Measurements from ENCODE around the gene THRB.
A peak's percentile ranks its signal among the peaks of the same experiment; 100 is the strongest.

Gene THRB

GRCh38 chr3:24342275-24342674 lies 152.4 kb downstream of the THRB start:
- no peak for DNase-seq

GRCh38 chr3:24341668-24342067 lies 153.0 kb downstream of the THRB start:
- DNase-seq = no peak

DNA sequence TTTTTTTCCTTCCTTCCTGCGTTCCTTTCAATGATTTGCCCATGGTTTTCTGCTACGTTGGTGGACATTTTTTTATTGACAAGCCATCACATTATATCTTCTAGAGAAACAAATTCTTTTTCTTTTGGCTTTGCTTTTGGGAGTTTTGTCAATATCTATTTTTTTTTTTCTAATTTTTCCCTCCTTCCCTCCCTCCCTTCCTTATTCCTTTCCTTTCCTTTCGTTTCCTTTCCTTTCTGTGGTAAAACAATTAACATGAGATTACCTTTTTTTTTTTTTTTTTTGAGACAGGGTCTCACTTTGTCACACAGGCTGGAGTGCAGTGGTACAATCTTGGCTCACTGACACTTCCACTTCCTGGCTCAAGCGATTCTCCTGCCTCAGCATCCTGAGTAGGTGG lies 153.7 kb downstream of the THRB start:
- DNase-seq = no peak

DNA sequence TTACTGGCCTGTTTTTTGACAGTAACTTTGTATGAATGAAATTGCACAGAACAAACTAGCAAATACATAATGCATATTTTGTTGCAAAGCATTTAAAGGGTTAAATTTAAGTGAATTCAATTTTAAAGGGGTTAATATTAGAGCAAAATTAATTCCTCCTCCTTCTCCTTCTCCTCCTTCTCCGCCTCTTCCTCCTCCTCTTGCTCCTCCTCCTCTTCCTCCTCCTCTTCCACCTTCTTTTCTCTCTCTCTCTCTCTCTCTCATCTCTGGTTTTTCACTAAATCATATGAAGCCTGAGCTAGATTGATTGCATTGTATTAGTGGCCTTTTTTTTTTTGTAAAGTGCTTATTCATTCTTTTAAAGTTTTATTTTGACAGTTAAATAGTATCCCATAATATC lies 154.5 kb downstream of the THRB start:
- no peak for DNase-seq

GRCh38 chr3:24339266-24339825 lies 155.3 kb downstream of the THRB start:
- no peak for DNase-seq

GRCh38 chr3:24338409-24339130 lies 156.1 kb downstream of the THRB start:
- DNase-seq = no peak

GRCh38 chr3:24336101-24336500 lies 158.5 kb downstream of the THRB start:
- DNase-seq = no peak

GRCh38 chr3:24332092-24332491 lies 162.6 kb downstream of the THRB start:
- no peak for DNase-seq

- no peak for DNase-seq
Measured at GRCh38 chr3:24323272-24323671, 171.4 kb downstream of the THRB start.

DNA sequence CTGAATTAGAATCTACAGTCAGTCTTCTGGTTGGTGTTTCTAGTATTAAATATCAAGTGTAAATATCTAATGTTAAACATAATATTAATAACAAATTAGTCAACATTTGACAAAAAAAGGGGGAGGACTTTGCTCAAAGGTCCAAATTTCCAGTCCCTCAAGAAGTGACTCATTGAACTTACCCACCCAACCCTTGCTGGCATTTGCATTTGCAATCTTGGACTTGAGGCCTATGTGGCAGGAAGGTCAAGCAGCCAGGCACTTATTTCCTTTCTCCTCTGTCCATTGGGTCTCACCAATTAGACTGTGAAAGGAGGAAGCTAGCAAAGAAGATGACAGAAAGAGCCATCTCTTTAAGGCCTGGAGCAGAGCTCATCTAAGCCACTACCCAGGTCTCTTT lies 174.0 kb downstream of the THRB start:
- no peak for DNase-seq

DNA sequence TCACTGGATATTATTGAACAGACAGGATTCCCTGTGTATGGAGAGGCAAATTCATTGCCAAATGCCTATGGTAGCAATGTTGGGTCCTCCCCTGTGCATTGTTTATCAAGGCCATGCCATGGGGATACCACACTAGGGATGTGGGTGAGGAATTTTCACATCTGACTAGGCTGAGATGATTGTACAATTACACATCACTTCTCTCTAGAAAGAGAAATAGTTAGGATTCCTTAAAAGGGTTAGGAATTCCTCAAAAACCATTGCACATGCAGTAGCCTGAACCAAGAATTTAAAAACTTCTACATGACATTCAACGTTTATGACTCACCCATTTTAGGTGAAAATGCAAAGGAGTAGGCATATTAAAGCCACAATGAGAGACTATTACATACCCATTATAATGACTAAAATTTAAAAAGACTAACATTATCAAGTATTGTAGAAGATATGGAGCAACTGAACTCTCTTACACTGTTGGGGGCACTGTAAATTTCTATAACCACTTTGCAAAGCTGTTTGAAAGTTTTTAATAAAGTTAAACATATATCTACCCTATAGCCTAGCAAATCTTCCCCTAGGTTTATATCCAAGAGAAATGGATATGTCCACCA lies 175.9 kb downstream of the THRB start:
- DNase-seq = peak; percentile 63

DNA sequence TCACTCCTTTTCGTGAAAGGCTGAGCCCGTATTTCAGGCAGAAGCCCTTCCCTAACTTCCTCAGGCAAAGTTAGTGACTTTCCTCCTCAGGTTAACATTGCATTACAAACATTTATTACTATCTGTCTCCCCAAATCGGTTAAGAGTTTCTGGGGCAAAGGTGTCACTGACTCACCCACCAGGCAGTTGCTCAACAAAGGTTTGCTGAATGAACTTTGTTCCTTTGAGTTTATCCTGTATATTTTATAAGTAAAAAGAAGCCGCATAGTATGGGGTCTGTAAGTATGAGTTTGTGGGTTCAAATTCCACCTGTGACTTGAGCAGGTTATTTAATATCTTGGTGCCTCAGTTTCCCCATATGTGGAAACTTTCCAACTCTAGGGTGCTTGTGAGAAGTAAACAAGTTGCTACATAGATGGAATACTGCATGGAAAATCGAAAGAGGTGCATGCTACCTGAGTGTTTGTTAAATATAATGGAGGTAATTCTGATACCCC lies 177.7 kb downstream of the THRB start:
- no peak for DNase-seq

GRCh38 chr3:24315971-24316370 lies 178.7 kb downstream of the THRB start:
- no peak for DNase-seq

DNA sequence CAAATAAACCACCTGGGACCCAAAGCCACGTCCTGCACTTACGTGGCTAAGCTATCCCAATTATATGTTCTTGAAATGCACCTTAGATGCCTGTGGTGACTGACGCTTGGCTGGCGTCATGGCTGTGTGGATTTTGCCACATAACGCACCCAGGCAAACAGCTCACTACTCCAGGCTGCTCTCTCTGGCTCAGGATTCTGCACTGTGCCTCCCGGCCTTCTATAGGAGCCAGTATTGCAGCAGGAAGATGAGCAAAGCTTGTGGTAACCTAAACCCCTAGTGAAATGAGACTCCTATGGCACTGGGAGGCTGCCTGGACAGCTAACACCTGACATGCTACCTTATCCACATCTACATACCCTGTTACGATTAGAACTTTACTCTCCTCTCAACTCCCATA lies 179.3 kb downstream of the THRB start:
- DNase-seq = no peak

GRCh38 chr3:24311881-24312280 lies 182.8 kb downstream of the THRB start:
- DNase-seq = no peak

- no peak for DNase-seq
Measured at GRCh38 chr3:24310887-24311286, 183.8 kb downstream of the THRB start.

DNA sequence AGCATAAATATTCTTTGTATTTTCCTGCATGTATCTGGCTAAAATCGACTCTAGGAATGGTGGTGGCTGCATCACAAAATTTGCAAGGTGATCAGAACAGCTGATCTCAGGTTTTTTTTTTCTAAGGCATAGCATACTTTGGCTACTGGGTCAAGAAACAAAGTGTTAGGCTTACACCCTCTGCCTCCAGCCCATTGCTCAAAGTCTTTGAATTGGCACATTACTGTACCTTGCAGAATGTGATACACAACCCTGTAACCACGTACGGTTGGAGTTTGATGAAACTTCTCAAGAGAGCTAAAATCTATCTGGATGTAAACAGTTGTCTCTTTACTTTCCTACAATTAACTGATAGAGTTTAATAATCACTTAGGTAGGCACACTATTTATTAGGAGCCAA lies 188.1 kb downstream of the THRB start:
- DNase-seq = no peak

DNA sequence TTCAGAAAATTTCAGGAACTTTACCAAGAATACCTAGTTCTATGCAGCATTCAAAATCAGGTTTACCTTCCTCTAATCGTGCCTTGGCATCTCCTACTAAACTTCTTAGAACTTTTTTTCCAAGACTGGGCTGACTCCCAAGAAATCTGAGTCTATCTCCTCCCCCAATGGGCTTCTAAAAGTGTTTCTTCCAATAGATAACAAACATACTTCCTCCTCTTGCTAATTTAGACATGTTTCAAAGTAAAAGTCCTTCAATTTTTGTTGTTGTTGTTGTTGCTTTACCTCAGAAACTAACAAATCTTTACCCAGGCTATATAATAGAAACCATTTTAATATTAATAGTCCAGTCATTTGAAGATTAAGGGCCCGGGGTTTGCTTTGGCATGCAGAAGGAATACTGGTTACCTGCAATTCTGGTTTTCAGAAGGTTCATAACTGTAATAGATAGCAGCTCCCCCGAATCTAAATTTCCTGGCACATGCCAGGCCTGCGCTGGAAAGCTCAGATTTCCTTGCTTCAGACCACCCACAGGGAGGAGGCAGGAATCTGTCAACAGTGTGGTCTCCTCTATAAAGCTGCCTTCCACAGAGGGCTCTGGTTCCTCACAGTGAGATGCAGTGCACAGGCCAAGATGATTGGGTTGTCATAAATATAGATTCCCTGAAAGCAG lies 188.7 kb downstream of the THRB start:
- DNase-seq = peak; percentile 61

DNA sequence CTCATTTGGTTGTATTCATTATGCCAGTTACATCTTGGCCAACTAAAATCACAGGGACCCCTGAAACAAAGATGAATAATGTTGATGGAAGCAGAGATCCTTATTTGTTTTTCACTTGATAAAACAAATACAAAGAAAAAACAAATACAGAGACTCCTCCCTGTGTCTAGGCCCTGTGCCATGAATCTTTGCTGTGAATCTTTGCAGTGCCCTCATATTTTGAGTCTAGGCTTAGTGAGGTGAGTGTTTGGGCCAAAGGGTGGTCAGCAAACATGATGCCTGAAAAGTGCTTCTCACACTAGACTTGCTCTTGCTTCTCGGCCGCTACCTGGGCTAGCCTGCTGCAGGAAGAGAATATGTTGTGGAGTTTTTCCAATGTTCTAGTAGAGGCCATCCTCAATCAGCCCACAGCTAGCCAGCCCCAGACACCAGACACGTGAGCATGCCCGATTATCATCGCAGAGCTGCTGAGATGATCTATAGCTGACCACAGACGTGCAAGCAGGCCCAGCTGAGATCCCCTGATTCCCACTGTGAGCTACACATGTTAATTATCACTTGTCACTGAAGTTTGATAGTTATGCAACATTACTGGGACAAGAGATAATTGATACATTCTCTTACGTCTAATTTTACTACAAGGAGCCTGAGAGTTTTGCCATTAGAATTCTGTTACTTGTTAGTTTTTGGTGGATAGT lies 191.4 kb downstream of the THRB start:
- peak; percentile 66 for DNase-seq

GRCh38 chr3:24302396-24302795 lies 192.3 kb downstream of the THRB start:
- no peak for DNase-seq

GRCh38 chr3:24300949-24301348 lies 193.7 kb downstream of the THRB start:
- no peak for DNase-seq

DNA sequence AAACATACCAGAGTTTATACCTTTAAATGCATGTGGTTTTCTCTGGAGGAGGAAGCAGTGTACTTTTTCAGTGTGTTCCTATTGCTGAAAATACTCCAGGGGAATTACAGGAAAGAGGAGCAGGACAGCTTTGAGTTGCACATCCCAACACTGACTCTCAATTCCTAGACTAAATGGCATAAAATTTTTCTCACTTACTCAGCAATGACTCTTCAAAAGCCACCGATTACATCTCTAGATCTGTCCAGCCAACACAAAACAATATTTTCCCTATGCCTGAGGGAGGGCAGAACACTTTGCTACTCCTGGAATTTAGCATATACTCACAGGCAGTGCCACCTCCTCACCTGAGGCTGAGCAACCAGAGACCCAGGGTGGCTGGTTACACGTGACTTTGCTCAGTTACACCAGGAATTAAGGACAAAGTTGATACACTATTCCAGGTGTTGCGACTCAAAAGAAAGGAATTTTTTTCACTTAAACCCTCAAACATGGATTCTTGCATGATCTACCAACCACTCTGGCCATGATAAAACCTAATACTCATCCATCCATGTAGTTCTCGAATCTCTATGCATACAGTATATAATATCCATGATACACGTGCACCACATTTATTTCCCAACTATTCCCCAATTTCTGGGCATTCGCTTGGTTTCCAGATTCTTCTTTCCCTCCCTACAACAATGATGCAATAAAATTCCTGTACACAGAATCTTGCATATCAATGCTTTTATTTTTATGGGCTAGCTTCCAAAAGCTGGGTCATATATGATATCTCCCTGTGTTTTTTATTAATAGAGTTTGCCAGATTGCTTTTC lies 194.6 kb downstream of the THRB start:
- peak; percentile 85 for DNase-seq

All from islet precursor cell (in vitro differentiated cells).